HTERT RPE-1 (cell line): ENCODE measurements around the gene IKZF3.

Source experiments
- in situ Hi-C: fragments of 300-500 bp; cut with MboI; formaldehyde crosslinking; loops from 4 replicates; pipeline ENCODE4 v1.14.3; 2020; ENCODE audit warnings: low sequenced_read_pairs

The IKZF3 gene

GRCh38 chr17:39818358-39819000 lies 45.6 kb downstream of the IKZF3 start:
- in situ Hi-C loops, result no loop called here

DNA sequence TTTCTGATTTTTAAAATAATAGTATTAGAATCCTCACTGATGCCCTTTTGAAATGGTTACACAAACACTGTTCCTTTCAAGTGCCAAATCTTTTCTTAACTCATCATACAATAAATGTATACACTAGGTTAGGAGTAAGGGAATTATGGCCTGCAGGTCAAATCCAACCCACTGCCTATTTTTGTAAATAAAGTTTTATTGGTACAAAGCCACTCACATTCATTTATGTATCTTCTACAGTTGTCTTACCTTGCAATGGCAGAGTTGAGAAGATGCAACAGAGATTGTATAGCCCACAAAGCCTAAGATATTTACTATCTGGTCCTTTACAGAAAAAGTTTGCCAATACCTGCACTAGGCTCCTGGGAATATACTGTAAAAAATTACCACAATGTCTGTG lies 47.8 kb downstream of the IKZF3 start:
- in situ Hi-C loops, result no loop called here

DNA sequence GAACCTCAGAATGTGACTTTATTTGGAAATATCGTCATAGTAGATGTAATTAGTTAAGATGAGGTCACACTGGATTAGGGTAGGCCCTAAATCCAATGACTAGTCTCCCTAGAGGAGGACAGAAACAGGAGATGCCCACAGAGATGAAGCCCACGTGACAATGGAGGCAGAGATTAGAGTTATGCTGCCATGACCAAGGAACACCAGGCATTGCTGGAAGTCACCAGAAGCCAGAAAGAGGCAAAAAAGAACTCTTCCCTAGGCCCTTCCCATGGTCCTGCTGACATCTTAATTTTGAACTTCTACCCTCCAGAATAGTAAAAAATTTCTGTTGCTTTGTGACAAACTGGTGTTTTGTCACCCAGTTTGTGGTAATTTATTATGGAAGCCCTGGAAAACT lies 49.6 kb downstream of the IKZF3 start:
- in situ Hi-C loops, result no loop called here

DNA sequence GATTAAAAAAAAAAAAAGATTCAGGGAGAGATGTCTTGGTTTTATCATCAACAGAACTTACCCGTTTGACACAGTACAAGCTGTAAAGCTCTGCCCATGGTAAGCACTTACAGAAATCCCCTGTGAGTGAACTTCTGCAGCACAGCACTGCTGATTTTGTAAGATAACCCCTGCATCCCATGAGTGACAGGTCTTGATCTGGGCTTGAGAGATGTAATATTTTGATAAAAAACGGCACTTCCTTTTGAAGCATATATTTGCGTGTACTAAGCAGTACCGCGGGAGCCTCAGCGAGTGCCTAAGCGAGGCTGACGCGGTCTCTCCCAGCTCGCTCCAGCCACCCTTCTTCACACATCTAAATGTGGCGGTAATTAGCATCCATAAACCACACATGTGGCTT lies 50.5 kb downstream of the IKZF3 start:
- in situ Hi-C loops, result no loop called here

- in situ Hi-C loops, result no loop called here
Observed at GRCh38 chr17:39812466-39812865, 51.6 kb downstream of the IKZF3 start.

DNA sequence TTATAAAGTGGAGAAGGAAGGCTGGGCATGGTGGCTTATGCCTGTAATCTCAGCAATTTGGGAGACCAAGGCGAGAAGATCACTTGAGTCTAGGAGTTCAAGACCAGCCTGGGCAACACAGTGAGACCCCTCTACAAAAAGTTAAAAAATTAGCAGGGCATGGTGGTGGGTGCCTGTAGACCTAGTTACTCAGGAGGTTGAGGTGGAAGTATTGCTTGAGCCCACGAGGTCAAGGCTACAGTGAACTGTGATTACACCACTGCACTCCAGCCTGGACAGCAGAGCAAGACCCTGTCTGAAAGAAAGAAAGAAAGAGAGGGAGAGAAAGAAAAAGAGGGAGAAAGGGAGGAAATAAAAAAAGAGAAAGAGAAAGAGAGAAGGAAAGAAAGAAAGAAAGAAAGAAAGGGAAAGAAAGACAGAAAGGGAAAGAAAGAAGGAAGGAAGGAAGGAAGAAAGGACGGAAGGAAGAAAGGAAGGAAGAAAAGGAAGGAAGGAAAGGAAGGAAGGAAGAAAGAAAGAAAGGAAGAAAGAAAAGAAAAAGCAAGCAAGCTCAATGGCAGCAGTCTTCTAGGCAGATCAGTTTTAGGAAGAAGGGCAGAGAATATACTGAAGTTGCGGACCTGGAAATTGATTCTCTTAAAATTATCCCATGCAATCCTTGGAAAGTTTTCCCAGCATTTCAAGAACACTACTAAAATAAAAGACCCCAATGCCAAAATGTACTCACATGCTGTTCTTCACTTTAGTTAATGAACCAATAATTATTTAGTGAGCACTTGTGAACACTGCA lies 53.0 kb downstream of the IKZF3 start:
- in situ Hi-C loops, result no loop called here

GRCh38 chr17:39809221-39809620 lies 54.9 kb downstream of the IKZF3 start:
- in situ Hi-C loops, result no loop called here

DNA sequence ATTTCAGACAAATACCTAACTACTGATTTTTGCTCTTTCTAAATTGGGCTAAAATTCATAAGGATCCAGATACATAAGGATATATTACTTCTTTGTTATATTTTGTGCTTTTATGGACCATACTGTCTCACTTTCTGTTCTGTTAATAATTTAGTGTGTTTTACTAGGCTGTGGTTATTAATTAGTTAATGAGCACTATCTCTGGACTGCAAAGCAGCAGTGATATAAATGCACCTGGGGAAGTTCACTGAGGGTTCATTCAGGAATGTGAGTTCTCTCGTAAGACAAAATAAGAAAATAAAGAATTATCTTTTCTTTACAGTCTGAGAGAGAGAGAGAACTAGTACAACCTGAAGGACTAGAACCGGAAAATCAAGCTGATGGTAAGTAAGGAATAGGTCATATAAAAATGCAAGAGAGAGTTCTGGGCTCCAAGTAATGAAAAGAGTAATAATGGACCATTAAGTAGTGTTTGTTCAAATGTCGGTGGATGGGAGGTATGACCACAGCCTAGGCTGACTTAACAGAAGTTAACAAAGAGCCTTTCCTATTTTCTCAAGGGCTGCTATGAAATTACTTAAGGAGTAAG lies 55.6 kb downstream of the IKZF3 start:
- in situ Hi-C loops, result no loop called here

DNA sequence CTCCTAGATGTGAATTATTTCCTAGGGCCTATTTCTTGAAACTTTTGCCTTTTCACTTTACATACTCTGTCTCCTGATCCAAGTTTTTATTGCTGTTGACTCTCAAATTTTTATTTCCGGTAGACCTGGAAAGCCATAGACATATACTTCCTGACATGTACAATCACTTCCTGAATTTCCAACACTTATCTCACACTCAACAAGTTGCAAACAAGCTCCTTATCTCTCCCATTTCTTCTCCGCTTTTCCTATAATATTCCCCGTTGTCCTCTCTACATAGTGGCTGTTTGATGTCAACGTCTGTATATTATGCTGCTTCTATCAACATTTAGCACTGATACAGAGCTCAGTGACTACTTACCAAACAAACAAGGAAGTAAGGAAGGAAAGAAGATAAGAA lies 59.3 kb downstream of the IKZF3 start:
- in situ Hi-C loops, result no loop called here

- in situ Hi-C loops, result no loop called here
Observed at GRCh38 chr17:39801055-39801454, 63.1 kb downstream of the IKZF3 start.

DNA sequence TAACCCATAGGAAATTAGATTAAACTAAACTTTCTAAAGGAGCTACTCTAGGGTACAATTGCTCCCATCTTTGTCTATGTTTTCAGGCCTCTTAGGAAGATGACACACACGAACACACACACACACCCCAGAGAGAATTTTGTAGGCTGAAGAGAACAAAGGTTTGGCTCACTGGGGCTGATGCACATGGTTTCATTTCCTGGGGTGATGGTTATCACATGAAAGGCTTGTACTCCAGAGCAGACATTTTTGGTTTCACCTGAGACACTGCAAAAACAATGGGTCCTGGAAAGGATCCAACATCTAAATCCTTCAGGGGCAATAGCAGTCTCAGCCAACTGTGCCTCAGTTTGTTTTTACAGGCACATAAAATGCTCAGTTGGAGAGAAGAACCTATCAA lies 63.6 kb downstream of the IKZF3 start:
- in situ Hi-C loops, result no loop called here

GRCh38 chr17:39799395-39799794 lies 64.7 kb downstream of the IKZF3 start:
- in situ Hi-C loops, result no loop called here

GRCh38 chr17:39794249-39794970 lies 69.7 kb downstream of the IKZF3 start:
- in situ Hi-C loops, result no loop called here

DNA sequence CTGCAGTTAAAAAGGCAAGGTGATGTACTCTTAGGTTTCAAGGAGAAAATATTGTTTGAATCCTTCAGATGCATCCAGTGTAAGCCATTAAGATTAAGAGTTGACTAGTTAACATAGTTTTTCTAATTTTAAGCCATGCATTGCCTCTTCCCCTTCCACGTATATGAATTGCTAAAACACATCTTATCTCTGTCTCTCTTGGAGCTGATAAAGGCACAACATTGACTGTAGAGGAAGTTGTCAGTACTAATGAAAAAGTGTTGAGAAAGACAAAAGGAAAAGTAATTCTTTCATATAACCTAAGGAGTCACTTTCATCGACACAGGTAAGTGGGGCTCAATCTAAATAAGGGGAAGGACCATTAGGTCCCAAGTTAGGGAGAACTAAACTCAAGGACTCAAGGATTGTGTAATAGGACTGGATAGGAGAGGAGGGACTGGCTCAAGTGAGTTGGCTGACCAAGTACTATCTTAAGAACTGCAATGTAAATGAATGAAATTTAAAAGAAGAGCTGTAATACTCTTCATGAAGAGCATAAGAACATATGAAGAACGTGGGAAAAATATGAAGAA lies 70.7 kb downstream of the IKZF3 start:
- in situ Hi-C loops, result no loop called here

DNA sequence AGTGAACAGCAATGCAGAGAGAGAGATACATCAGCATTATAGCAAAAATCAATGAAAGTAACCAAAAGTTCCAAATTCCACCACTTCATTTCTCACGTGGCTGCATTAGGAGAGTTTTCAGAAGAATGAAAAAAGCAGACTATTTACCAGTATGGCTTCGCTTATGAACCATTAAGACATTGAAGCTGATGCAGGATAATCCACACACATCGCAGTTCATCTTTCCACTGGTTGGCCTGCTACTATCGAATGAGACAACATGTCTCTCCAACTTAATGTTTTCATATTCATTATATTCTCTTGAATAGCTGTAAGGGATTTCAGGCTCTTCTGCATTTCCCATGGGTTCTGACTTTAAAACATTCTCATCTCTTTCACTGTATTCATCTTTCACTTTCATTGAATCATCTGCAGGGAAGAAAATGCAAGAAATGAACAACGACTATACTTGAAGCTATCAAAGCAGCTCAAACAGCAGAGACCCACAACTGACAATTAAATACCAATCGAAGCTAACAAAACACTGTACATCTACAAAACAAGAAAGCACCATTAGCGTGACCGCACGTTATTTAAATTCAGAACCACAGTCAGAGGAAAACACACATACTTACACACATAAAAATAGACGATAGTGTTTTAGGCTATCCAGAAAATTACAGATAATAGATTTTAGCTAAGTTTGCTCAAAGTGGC lies 71.4 kb downstream of the IKZF3 start:
- in situ Hi-C loops, result no loop called here

- in situ Hi-C loops, result no loop called here
Observed at GRCh38 chr17:39791111-39791992, 72.8 kb downstream of the IKZF3 start.

- in situ Hi-C loops, result no loop called here
Observed at GRCh38 chr17:39787743-39788484, 76.2 kb downstream of the IKZF3 start.

DNA sequence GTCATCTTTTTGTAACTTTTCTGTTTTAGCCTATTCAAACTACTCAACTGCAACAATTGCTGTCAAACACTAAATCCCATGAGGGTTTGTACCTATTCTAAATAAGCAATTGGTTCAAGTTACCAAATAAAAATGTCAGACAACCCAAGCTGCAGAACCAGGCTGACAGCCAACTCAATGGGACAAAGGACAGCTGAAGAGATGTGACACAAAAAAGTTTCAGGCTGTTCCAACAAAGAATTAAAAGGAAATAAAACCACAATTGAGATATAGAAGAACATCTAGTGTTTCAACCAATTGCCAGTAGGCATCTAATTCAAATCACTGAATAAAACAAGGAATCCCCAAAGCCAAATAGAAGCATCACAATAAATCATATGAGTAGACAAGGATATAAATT lies 77.1 kb downstream of the IKZF3 start:
- in situ Hi-C loops, result no loop called here

DNA sequence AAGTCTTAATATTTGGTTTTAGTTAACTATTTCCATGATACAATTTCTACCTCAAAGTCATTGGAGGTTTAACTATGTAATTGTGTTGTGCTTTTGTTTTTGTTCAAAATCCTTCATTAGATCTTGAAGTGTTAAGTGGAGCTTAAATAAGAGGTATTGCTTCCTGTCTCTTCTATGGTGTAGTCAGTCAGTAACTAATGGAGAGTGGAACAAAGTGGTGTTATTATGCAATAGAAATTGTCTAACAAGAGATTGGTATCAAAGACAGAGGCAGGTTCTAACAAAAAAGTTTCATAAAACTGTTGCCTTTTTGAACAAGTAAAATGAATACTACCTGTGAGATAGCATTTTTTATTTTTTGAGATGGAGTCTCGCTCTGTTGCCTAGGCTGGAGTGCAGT lies 81.1 kb downstream of the IKZF3 start:
- in situ Hi-C loops, result no loop called here
